H1 (cell line): ENCODE results near the gene ITSN1. TPM values are rescaled to one million over a fixed set of nuclear protein-coding genes. Genes with fewer than 3 reads are reported as not detected.

Experiments used
- CTCF ChIA-PET: fragments of 300-600 bp; sonication (Branson Sonifier 250); formaldehyde crosslinking; loops from one replicate; lab custom pipeline; 2021; ENCODE audit not compliant: partially characterized antibody; lab: Charles Lee
- POLR2A ChIA-PET: fragments of 300-600 bp; sonication (Branson Sonifier 250); formaldehyde crosslinking; loops from one replicate; lab custom pipeline; 2021; ENCODE audit warnings: inconsistent platforms; ENCODE audit not compliant: partially characterized antibody; lab: Charles Lee
- DNase-seq, 2 experiments: peaks; one replicate each; pipeline versions ENCODE4 v3.0.0 to v3.0.0-alpha.2; 2010 to 2022; ENCODE audit warnings: low spot score in 2 of 2, low read depth in 1 of 2, mixed read lengths in 1 of 2
- FAIRE-seq: peaks from 2 replicates; lab custom pipeline; 2011; peaks lifted over from hg19 to GRCh38; lab: Jason Lieb, UNC
- H2AFZ ChIP-seq: 2 replicates; pipeline ENCODE4 v1.8.1; 2012; ENCODE audit warnings: low read length, inconsistent platforms
- H2AK5ac ChIP-seq: 2 replicates; pipeline ENCODE4 v1.6.1; 2013; ENCODE audit warnings: low read depth, low read length
- H2BK120ac ChIP-seq: replicated peaks from 2 replicates; pipeline ENCODE3; 2013; ENCODE audit warnings: low read depth, low read length, inconsistent platforms
- H2BK12ac ChIP-seq: 2 replicates; pipeline ENCODE4 v1.6.1; 2013; ENCODE audit warnings: low read depth, low read length
- H2BK15ac ChIP-seq: 2 replicates; pipeline ENCODE4 v1.6.1; 2013; ENCODE audit warnings: low read length
- H2BK20ac ChIP-seq: 2 replicates; pipeline ENCODE4 v1.6.1; 2013; ENCODE audit warnings: low read length
- H2BK5ac ChIP-seq: 2 replicates; pipeline ENCODE4 v1.6.1; 2013; ENCODE audit warnings: low read depth, low read length
- H3K14ac ChIP-seq: 2 replicates; pipeline ENCODE4 v1.6.1; 2013; ENCODE audit warnings: inconsistent platforms; ENCODE audit not compliant: insufficient read length
- H3K18ac ChIP-seq: 2 replicates; pipeline ENCODE4 v1.6.1; 2013; ENCODE audit warnings: low read length; ENCODE audit errors: extremely low read depth
- H3K23ac ChIP-seq: 2 replicates; pipeline ENCODE4 v1.6.1; 2013; ENCODE audit warnings: inconsistent platforms; ENCODE audit not compliant: insufficient read length
- H3K23me2 ChIP-seq: 2 replicates; pipeline ENCODE4 v1.6.1; 2013; ENCODE audit warnings: low read depth, low read length
- H3K27ac ChIP-seq: 2 replicates; pipeline ENCODE4 v1.6.1; 2011; ENCODE audit warnings: low read depth, low read length, inconsistent platforms
- H3K27me3 ChIP-seq, 4 experiments: replicated peaks in 1 of 4; 1 replicate in 1 of 4; 2 replicates in 3 of 4; pipeline versions ENCODE4 v1.6.1 to v1.8.1; 2011 to 2013; ENCODE audit warnings: low read length in 3 of 4, mild to moderate bottlenecking in 3 of 4, inconsistent platforms in 2 of 4, mixed read lengths in 2 of 4, moderate library complexity in 1 of 4; ENCODE audit not compliant: control insufficient read depth in 3 of 4, insufficient read depth in 3 of 4; ENCODE audit errors: extremely low read depth in 1 of 4
- H3K36me3 ChIP-seq, 4 experiments: 2 replicates each; pipeline versions ENCODE4 v1.6.1 to v1.8.1; 2011 to 2013; ENCODE audit warnings: mild to moderate bottlenecking in 4 of 4, low read length in 3 of 4, moderate library complexity in 2 of 4, control low read depth in 1 of 4, inconsistent platforms in 1 of 4; ENCODE audit not compliant: insufficient read depth in 4 of 4, control insufficient read depth in 2 of 4
- H3K4ac ChIP-seq: replicated peaks from 2 replicates; pipeline ENCODE3; 2013; ENCODE audit warnings: low read length, low read depth, mixed read lengths, inconsistent platforms; ENCODE audit not compliant: insufficient read length
- H3K4me1 ChIP-seq, 4 experiments: replicated peaks in 1 of 4; 1 replicate in 1 of 4; 2 replicates in 3 of 4; pipeline versions ENCODE4 v1.6.1 to v1.8.1; 2011 to 2013; ENCODE audit warnings: low read length in 3 of 4, inconsistent platforms in 2 of 4, mixed read lengths in 1 of 4; ENCODE audit not compliant: insufficient read depth in 4 of 4, control insufficient read depth in 3 of 4
- H3K4me2 ChIP-seq, 2 experiments: 2 replicates each; pipeline versions ENCODE4 v1.6.1 to v1.8.1; 2011 to 2013; ENCODE audit warnings: low read depth in 2 of 2, low read length in 2 of 2, control low read depth in 1 of 2, inconsistent platforms in 1 of 2, mild to moderate bottlenecking in 1 of 2; ENCODE audit not compliant: insufficient read depth in 1 of 2
- H3K4me3 ChIP-seq, 4 experiments: fragments of 200-600, 300-600 bp in 1 of 4; sonication (generic), shearing (Covaris generic), sonication (Bioruptor Twin) in 1 of 4; 2 replicates each; pipeline versions ENCODE4 v1.5.1 to v1.8.1; 2011 to 2016; ENCODE audit warnings: low read length in 4 of 4, low read depth in 3 of 4, control low read depth in 2 of 4, inconsistent platforms in 2 of 4, mild to moderate bottlenecking in 2 of 4, mixed read lengths in 1 of 4, moderate library complexity in 1 of 4; ENCODE audit not compliant: insufficient read depth in 2 of 4; ENCODE audit errors: extremely low read depth in 1 of 4
- H3K56ac ChIP-seq: replicated peaks from 2 replicates; pipeline ENCODE3; 2013; ENCODE audit warnings: low read depth, mild to moderate bottlenecking, mixed read lengths, low read length, inconsistent platforms; ENCODE audit not compliant: insufficient read length
- H3K79me1 ChIP-seq: 2 replicates; pipeline ENCODE4 v1.6.1; 2013; ENCODE audit warnings: low read depth, low read length, control low read depth
- H3K79me2 ChIP-seq, 2 experiments: 2 replicates each; pipeline versions ENCODE4 v1.6.1 to v1.8.1; 2012 to 2013; ENCODE audit warnings: low read length in 2 of 2, mild to moderate bottlenecking in 2 of 2, inconsistent platforms in 1 of 2; ENCODE audit not compliant: insufficient read depth in 2 of 2, control insufficient read depth in 1 of 2
- H3K9ac ChIP-seq, 4 experiments: replicated peaks in 1 of 4; 1 replicate in 1 of 4; 2 replicates in 3 of 4; pipeline versions ENCODE4 v1.6.1 to v1.8.1; 2011 to 2013; ENCODE audit warnings: low read depth in 3 of 4, low read length in 3 of 4, control low read depth in 2 of 4, mild to moderate bottlenecking in 2 of 4, moderate library complexity in 2 of 4, inconsistent platforms in 1 of 4; ENCODE audit errors: extremely low read depth in 1 of 4
- H3K9me3 ChIP-seq, 2 experiments: 2 replicates each; pipeline versions ENCODE4 v1.6.1 to v1.8.1; 2012 to 2013; ENCODE audit warnings: mild to moderate bottlenecking in 2 of 2, moderate library complexity in 2 of 2, control low read depth in 1 of 2, inconsistent platforms in 1 of 2, low read depth in 1 of 2, low read length in 1 of 2, mixed read lengths in 1 of 2; ENCODE audit not compliant: insufficient read depth in 2 of 2
- H4K20me1 ChIP-seq, 2 experiments: replicated peaks in 1 of 2; 2 replicates each; pipeline versions ENCODE3 to v1.8.1; 2011 to 2013; ENCODE audit warnings: inconsistent platforms in 2 of 2, low read length in 2 of 2, mild to moderate bottlenecking in 1 of 2; ENCODE audit not compliant: insufficient read depth in 2 of 2, control insufficient read depth in 1 of 2
- H4K5ac ChIP-seq: 2 replicates; pipeline ENCODE4 v1.6.1; 2013; ENCODE audit warnings: low read length, low read depth, mixed read lengths, inconsistent platforms; ENCODE audit not compliant: insufficient read length
- H4K8ac ChIP-seq: 2 replicates; pipeline ENCODE4 v1.8.0; 2013; ENCODE audit warnings: mild to moderate bottlenecking, moderate library complexity, low read length, inconsistent platforms; ENCODE audit not compliant: insufficient read depth; ENCODE audit errors: extremely low read depth
- H4K91ac ChIP-seq: replicated peaks from 2 replicates; pipeline ENCODE3; 2013; ENCODE audit warnings: low read length, mixed read lengths, inconsistent platforms; ENCODE audit not compliant: insufficient read length
- BRCA1 ChIP-seq: IDR thresholded peaks from 2 replicates; pipeline ENCODE4 v1.6.1; 2012; ENCODE audit warnings: low read depth, low read length, improper control_type of control experiment
- EZH2 ChIP-seq: fragments of 200-600 bp; sonication (generic); IDR thresholded peaks from 2 replicates; pipeline ENCODE4 v1.7.1; 2012; ENCODE audit warnings: low read depth, mild to moderate bottlenecking, moderate library complexity, low read length, inconsistent platforms; ENCODE audit not compliant: severe bottlenecking
- WGBS, 2 experiments: shearing (Covaris generic) in 1 of 2; methylation state at CpG; one replicate each; pipeline versions ENCODE4 v1.1.6 to v1.1.7; 2013 to 2015; ENCODE audit warnings: low lambda C conversion rate in 2 of 2, mixed read lengths in 2 of 2, inconsistent platforms in 1 of 2, low coverage in 1 of 2, missing lambda C conversion rate in 1 of 2; ENCODE audit not compliant: insufficient replicate concordance in 2 of 2, insufficient coverage in 1 of 2, insufficient read length in 1 of 2; ENCODE audit errors: extremely low coverage in 1 of 2, missing lambda C conversion rate in 1 of 2; 5-methylcytosine and 5-hydroxymethylcytosine counted together
- polyA plus RNA-seq, 7 experiments: library from polyadenylated mRNA; depleted of rRNA in 3 of 7; stranded (reverse) in 5 of 7; unstranded in 2 of 7; fragments of >200 nt in 5 of 7; fragments of 200-250 nt in 2 of 7; gene quantifications; 1 replicate in 5 of 7; 2 replicates in 1 of 7; 4 replicates in 1 of 7; pipeline versions ENCODE4 v1.2.1 to v1.2.3, GENCODE V29; 2011 to 2013; ENCODE audit warnings: missing spikeins in 2 of 7, mixed read lengths in 2 of 7
- total RNA-seq: library from RNA; stranded (reverse); fragmentation: NEBNext Ultra II Directional; extraction: Animal tissue kit (Norgen Biotek cat#: 25700); gene quantifications from 2 replicates; pipeline ENCODE4 v1.2.1, GENCODE V29; 2021

The ITSN1 gene
- total and polyA plus RNA-seq, 2 of the 8 experiments (the other 6 are each of a cell fraction or from before 2014, with no cell fraction given) = 60.8 to 78.1 TPM

DNA sequence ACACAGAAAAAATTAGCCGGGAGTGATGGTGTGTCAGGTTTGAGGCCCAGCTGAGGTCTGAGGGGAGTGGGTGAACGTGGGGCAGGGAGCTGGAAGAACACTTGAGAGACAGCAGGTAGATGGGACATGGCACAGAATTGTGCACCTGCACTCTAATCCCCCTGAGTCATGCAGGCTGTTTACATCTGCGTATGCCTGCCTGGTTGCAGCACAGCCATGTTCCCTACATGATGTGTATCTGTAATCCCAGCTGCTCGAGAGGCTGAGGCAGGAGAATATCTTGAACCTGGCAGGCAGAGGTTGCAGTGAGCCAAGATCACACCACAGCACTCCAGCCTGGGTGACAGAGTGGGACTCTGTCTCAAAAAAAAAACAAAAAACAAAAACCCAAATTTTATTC is 228.5 kb downstream of the ITSN1 start:
- no peak for FAIRE-seq
- Histone ChIP-seq H3K18ac (no peak overlapping the region), H3K9ac (no peak overlapping the region), H3K4ac (no peak overlapping the region), H2BK20ac (no peak overlapping the region), H4K20me1 (no peaks in the 10 kb centered on the region), H3K27ac (no peak overlapping the region), H2BK5ac (no peak overlapping the region), H3K56ac (no peak overlapping the region), H3K23ac (no peak overlapping the region), H2BK120ac (no peak overlapping the region), H4K91ac (no peak overlapping the region), H3K4me1 (no peaks in the 10 kb centered on the region; a peak in 1 of 7 replicates), H2BK15ac (no peak overlapping the region), H3K4me2 (no peak overlapping the region), H4K8ac (no peak overlapping the region), H3K23me2 (no peaks in the 10 kb centered on the region), H3K14ac (no peak overlapping the region), H3K9me3 (no peaks in the 10 kb centered on the region; a peak in 1 of 4 replicates), H2AFZ (no peak overlapping the region), H3K79me2 (no peaks in the 10 kb centered on the region), H3K4me3 (no peak overlapping the region), H3K36me3 (no peaks in the 10 kb centered on the region), H3K79me1 (no peaks in the 10 kb centered on the region), H4K5ac (no peak overlapping the region), H3K27me3 (no peaks in the 10 kb centered on the region; a peak in 1 of 7 replicates), H2BK12ac (no peak overlapping the region), H2AK5ac (no peak overlapping the region)
- CTCF ChIA-PET = interaction anchor here (0.7 to 1.6 kb wide), 3 partner anchors 16 to 19 kb away, joined by 3 to 5 read pairs (median 3); no protein-coding TSS in a partner anchor
- POLR2A ChIA-PET = no interaction called here
- no peak for DNase-seq
- 91% methylated on average over 4 of the region's 4 CpGs; no CpG with 5 or more reads in 1 of the 2 experiments for WGBS, 2 experiments
- no peak for TF ChIP-seq EZH2
- TF ChIP-seq BRCA1 = no peak
